Iris pigment epithelial cell (primary cell): ENCODE measurements around the gene TBC1D9.

Source experiments
- DNase-seq: peaks from one replicate; pipeline ENCODE4 v3.0.0-alpha.2; 2011; ENCODE audit warnings: low read depth

TBC1D9 gene

GRCh38 chr4:140720387-140721304 lies 35.5 kb downstream of the TBC1D9 start:
- DNase-seq = no peak

GRCh38 chr4:140719686-140720085 lies 36.5 kb downstream of the TBC1D9 start:
- DNase-seq = no peak

GRCh38 chr4:140719022-140719421 lies 37.2 kb downstream of the TBC1D9 start:
- DNase-seq = peak; percentile 85

DNA sequence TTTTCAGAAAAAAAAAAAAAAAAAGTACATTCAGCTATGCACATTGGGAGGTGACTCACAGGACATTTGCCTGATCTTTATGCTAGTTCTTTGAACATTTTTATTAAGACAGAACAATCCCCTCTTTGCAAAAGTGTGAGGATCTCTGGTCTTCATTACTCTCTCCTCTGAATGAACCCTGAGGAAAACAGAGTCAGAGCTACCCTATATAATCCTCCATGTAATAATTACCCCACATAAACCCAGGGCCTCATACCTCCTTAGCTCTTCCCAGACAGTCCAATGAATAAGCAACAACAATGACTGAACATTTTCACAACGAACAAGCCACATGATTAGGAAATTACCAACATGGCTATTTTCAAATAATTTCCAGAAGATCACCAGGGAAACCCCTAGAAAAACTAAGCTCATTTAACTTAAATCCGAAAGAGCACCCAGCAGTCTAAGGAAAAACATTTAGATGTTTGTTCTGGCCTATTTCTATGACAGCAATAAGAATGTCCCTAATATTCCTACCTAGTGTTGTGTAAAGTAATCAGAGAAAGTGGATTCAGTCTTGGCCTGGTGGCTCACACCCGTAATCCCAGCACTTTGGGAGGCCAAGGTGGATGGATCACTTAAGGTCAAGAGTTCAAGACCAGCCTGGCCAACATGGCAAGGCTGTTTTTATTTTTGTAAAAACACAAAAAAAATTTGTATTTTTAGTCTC lies 37.8 kb downstream of the TBC1D9 start:
- DNase-seq = peak; percentile 89

- DNase-seq = no peak
Observed at GRCh38 chr4:140717313-140717712, 38.9 kb downstream of the TBC1D9 start.

DNA sequence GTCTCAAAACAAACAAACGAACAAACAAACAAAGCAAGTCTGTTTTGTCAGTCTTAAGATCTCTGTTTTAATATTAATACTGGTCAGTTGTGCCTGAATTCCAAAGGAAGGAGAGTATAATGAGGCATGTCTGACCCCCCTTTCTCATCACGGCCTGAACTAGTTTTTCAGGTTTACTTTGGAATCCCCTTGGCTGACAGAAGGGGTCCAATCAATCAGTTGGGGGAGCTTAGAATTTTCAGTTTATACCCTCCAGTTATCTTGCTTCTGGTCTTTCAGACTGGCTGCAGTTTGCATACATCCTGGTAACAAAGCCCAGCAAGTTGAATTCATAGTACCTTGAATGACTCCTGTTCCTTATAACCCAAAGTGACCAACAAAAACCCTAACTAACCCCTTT lies 41.1 kb downstream of the TBC1D9 start:
- no peak for DNase-seq

DNA sequence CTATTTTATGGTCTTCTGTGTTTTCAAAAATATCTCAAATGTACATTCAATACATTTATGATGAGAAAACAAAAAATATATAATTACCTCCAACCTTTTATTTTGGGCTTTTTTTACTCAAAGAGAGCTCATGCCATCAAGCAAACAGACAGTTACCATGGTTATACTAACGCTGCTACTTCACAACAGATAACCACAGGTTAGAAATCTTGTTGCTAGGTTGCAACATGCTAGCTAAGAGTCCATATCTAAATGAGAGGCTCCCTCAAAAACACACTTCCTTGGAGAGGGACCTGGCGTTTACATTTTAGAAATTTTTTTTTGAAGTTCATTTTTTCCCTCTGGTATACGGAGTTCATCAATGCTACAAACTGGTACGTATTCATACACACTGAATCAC lies 44.3 kb downstream of the TBC1D9 start:
- no peak for DNase-seq

- DNase-seq = no peak
Observed at GRCh38 chr4:140710908-140711622, 45.1 kb downstream of the TBC1D9 start.

GRCh38 chr4:140707325-140707724 lies 48.9 kb downstream of the TBC1D9 start:
- no peak for DNase-seq

DNA sequence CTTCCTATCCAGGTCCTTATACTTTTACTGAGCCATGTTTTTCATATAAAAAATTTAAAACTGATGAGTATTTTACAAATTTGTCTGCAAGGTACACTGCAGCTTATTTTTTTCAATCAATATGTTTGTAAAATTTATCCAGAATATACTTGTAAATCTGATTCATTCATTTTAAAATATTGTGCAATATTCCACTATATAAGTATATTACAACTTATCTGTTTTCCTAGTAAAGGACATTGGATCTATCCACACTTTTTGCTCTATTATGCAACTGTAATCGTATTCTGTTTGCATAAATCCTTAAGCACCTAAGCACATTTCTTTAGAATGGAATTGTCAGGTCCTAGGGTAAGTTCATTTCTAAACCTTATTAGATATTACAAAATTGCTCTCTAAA lies 49.5 kb downstream of the TBC1D9 start:
- DNase-seq = no peak

GRCh38 chr4:140706276-140706625 lies 49.9 kb downstream of the TBC1D9 start:
- no peak for DNase-seq

GRCh38 chr4:140705625-140706275 lies 50.4 kb downstream of the TBC1D9 start:
- no peak for DNase-seq

GRCh38 chr4:140704964-140705363 lies 51.2 kb downstream of the TBC1D9 start:
- no peak for DNase-seq

DNA sequence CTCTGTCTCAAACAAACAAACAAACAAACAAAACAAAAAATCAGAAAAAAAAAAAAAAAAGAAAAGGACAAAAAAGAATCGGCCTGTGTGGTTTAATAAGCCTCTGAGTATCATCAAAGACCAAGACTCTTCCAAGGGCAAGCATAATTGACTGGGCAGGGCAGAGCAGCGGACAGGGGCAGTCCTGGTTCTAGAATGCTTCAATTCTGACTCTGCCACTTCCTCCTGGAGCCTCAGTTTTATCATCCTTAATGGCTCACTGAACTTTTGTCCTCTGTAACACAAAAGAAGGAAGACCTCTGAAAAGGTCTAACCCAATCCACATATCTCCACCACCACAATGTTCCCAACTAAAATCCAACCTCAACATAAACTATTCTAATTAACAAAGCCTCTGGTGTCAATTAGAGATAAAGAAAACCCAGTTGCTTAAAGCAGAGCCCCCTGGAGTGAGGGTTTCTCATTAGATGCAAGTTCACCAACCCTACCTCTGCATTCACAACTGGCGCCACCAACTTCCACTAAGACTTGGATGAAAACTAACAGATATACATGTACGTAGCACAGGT lies 51.7 kb downstream of the TBC1D9 start:
- no peak for DNase-seq

- peak; percentile 60 for DNase-seq
Observed at GRCh38 chr4:140703463-140703862, 52.7 kb downstream of the TBC1D9 start.

- no peak for DNase-seq
Observed at GRCh38 chr4:140702096-140702757, 54.0 kb downstream of the TBC1D9 start.

DNA sequence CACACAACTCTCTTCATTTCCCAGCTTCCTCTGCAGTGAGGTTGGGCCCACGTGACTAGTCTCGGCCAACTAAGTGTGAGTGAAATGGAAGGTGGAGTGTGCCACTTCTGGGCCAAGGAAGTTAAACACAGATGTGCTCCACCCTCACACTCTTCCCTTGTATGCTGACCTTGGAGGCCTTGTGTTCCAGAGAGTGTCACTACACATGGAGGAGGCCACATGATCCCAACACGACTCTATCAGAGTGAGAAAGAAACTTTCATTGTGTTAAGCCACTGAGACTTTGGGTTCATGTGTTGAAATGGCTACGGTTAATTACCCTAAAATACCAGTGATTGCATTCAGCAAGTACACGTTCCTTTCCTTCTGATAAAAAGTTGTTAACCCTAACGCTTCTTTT lies 55.1 kb downstream of the TBC1D9 start:
- DNase-seq = no peak

DNA sequence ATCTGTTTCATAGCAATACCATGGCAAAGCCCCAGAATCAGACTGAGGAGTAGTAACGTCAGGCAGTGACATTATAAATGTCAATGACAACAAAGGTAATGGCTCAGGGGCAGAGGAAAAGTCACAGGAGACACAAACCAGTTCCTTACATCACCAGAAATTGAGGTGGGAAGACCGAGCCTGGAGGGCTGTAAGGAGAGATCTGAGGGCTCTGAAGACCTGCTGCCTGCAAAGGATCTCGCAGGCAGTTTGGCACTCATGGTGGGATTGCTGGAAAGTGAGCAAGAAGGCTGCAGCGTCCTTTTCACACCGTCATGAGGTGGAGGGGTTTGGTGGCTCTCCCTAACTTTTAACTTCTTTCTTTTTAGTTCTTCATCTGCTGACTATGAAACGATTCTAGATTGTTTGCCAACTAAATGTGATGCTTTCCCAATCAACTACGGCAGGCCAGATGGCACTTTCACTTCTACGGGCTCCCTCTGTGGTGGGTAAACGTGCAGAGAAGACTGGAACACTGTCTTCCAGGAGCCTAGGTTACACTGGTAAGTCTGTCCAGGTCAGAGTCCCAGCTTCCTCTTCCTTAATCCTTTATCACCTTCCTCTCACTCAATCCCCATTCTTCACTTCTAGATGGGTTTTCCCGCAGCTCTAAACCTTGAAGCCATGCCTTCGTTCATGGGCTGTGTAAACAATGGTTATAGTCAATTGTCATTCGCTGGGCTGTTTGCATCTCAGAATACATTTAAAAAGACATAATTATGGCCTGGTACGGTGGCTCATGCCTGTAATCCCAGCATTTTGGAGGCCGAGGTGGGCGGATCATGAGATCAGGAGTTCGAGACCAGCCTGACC lies 58.2 kb downstream of the TBC1D9 start:
- DNase-seq = no peak

- no peak for DNase-seq
Observed at GRCh38 chr4:140695483-140695882, 60.7 kb downstream of the TBC1D9 start.

DNA sequence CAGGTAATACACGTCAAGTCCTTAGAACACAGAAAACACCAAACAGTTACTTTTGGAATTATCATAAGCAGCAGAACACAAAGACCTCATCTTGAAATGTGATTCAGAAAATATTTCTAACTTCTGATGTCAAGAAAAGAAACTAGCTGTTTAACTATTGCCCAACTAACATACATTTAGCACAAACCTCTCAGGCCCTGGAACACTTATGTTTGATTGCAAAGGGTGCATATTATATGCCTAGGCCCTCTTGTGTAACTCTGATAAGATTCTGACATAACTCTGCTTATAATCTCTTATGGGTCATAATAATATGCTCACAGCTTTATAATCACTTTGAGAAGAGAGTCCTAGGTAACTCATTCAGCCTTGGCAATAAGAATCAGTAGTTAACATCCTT lies 62.6 kb downstream of the TBC1D9 start:
- peak; percentile 76 for DNase-seq
